HEK293T (cell line): ENCODE measurements around the gene MEGF6.

Experiments used
- BHLHE40 ChIP-seq: fragments of 450-650 bp; IDR thresholded peaks from 2 replicates; pipeline ENCODE4 v1.6.1; 2016; ENCODE audit warnings: mild to moderate bottlenecking, moderate library complexity, borderline replicate concordance
- FOXA1 ChIP-seq: fragments of 450-650 bp; IDR thresholded peaks from 2 replicates; pipeline ENCODE4 v1.6.1; 2016; ENCODE audit warnings: mild to moderate bottlenecking
- FOXM1 ChIP-seq: fragments of 450-650 bp; IDR thresholded peaks from 2 replicates; pipeline ENCODE4 v1.6.1; 2017; ENCODE audit warnings: mild to moderate bottlenecking, borderline replicate concordance
- TF ChIP-seq, protein P1 (sequence below): fragments of 450-650 bp; IDR thresholded peaks from 2 replicates; pipeline ENCODE4 v1.6.1; 2016

DNA sequence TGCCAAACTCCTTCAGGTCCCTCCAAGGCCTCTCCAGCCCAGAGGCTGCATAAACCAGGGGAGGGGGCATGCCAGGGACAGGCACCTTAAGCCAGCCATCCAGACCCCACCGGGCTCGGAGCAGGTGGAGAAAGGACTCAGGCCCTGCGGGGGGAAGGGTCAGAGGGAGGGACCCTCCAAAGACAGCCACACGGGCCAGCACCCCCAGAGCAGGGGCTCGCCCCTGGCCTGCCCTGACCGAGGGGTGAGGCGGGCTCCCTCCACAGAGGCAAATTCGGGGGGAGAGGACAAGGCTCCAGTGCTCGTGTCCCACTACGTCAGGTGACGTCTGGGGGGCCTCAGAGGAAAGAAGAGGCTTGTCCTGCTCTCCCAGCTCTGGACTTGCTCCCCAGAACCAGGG lies 8.2 kb downstream of the MEGF6 start:
- TF ChIP-seq FOXA1 (no peak), FOXM1 (no peak), BHLHE40 (no peak)
- TF ChIP-seq, protein P1, sequence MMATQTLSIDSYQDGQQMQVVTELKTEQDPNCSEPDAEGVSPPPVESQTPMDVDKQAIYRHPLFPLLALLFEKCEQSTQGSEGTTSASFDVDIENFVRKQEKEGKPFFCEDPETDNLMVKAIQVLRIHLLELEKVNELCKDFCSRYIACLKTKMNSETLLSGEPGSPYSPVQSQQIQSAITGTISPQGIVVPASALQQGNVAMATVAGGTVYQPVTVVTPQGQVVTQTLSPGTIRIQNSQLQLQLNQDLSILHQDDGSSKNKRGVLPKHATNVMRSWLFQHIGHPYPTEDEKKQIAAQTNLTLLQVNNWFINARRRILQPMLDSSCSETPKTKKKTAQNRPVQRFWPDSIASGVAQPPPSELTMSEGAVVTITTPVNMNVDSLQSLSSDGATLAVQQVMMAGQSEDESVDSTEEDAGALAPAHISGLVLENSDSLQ, result no peak
